Tibial nerve (tissue), 4 donors: ENCODE data around the gene SH3RF2. TPM values are rescaled to one million over a fixed set of nuclear protein-coding genes. Genes with fewer than 3 reads are reported as not detected.

Source experiments
- DNase-seq, 2 donors: peaks; one replicate each; pipeline ENCODE4 v3.0.0-alpha.2; 2019; ENCODE audit warnings: low spot score in 2 of 2
- H3K27ac ChIP-seq, 4 donors: fragments of 200-600 bp; sonication (generic) in 3 of 4; one replicate each; pipeline ENCODE4 v1.5.1; 2017 to 2019; ENCODE audit warnings: mild to moderate bottlenecking in 1 of 4
- H3K27me3 ChIP-seq, 2 donors: fragments of 200-600 bp; sonication (generic) in 1 of 2; one replicate each; pipeline versions ENCODE4 v1.5.1 to v1.6.0; 2017 to 2019
- H3K36me3 ChIP-seq, 3 donors: fragments of 200-600 bp; sonication (generic); one replicate each; pipeline ENCODE4 v1.5.1; 2018 to 2019
- H3K4me1 ChIP-seq, 4 donors: fragments of 200-600 bp; sonication (generic) in 3 of 4; one replicate each; pipeline ENCODE4 v1.5.1; 2017 to 2019
- H3K4me3 ChIP-seq, 4 donors: fragments of 200-600 bp; sonication (generic) in 3 of 4; one replicate each; pipeline ENCODE4 v1.5.1; 2017 to 2019; ENCODE audit warnings: mild to moderate bottlenecking in 1 of 4, moderate library complexity in 1 of 4
- H3K9me3 ChIP-seq, 4 donors: fragments of 200-600 bp; sonication (generic) in 3 of 4; one replicate each; pipeline ENCODE4 v1.5.1; 2017 to 2019
- EP300 ChIP-seq, 2 donors: sonication (generic); formaldehyde crosslinking; IDR thresholded peaks; one replicate each; pipeline ENCODE4 v1.6.1; 2017; ENCODE audit warnings: antibody characterized with exemption in 2 of 2, mild to moderate bottlenecking in 1 of 2
- POLR2A ChIP-seq, 2 donors: fragments of 450-650 bp; IDR thresholded peaks; one replicate each; pipeline ENCODE4 v1.6.1; 2017; ENCODE audit warnings: antibody characterized with exemption in 2 of 2, mild to moderate bottlenecking in 2 of 2, moderate library complexity in 2 of 2
- WGBS, 2 donors: methylation state at CpG; one replicate each; pipeline ENCODE4 v1.1.5; 2018; 5-methylcytosine and 5-hydroxymethylcytosine counted together
- total RNA-seq, 4 donors: library from RNA; depleted of rRNA; stranded (reverse); fragments of >200 nt; gene quantifications; one replicate each; pipeline ENCODE4 v1.1.0, GENCODE V29; 2016
- TF ChIP-seq, protein P1 (sequence below), 5 experiments: fragments of 200-600 bp in 3 of 5; fragments of 450-650 bp in 2 of 5; sonication (generic) in 3 of 5; IDR thresholded peaks; one replicate each; pipeline ENCODE4 v1.5.1; 2016 to 2019; ENCODE audit warnings: antibody characterized with exemption in 5 of 5, mild to moderate bottlenecking in 3 of 5, moderate library complexity in 2 of 5

Gene SH3RF2
- total RNA-seq, 4 donors from 2014 or later = 1.0 to 5.1 (median 2.0) TPM

DNA sequence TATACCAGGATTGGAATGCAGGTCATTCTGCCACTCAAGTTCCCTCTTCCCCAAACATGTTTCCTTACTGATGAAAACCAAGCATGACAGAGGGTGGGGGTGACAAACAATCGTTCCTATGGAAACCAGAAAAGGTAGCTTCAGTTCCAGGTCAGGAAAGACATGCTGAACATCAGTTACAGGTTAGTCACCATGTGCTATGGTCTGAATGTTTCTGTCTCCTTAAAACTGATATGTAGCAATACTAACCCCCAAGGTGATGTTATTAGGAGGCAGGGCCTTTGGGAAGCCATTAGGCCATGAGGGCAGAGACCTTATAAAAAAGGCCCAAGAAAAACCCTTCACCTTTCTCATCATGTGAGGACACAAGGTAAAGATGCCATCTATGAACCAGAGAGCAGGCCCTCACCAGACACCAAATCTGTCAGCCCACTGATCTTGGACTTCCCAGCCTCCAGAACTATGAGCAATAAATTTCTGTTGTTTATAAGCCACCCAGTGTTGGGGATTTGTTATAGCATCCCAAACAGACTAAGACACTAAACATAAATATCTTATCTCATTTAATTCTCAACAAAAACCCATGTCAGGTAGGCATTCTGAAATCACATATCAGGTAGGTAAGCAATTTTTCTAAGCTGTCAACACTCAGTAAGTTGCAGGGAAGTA is 15.7 kb upstream of the SH3RF2 start:
- 76% methylated on average over 1 of the region's 1 CpG for WGBS, 2 donors

DNA sequence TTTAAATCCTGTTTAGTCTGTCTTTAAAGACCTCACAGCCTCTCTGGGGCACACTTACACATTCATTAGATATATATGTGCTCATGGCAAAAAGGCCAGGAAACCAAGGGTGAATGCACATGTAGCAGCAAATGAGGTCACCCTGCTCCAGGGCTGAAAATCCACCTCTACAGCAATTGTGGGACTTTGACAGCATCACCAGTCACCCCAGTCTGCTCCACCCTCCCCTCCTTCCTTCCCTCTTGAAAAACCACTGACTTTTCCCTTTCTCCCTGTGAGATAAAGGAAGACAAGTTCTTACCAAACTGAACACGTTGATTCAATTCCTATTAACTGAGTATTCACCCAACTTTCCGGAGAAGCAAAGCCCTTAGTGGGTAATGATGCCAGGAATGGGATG is 15.2 kb upstream of the SH3RF2 start:
- H3K4me1 ChIP-seq = peaks cover 0 to 6% (median 0%) of the 10 kb centered on the region in 4 donors
- H3K27ac ChIP-seq = no peak overlapping the region
- H3K36me3 ChIP-seq = no peaks in the 10 kb centered on the region
- H3K9me3 ChIP-seq = no peaks in the 10 kb centered on the region
- DNase-seq = no peak
- no peaks in the 10 kb centered on the region for H3K27me3 ChIP-seq
- WGBS, 2 donors = 74 to 76% methylated on average over 2 of the region's 2 CpGs
- TF ChIP-seq POLR2A (IDR thresholded peaks at IDR 0.05) (no peak), EP300 (IDR thresholded peaks at IDR 0.05) (no peak)
- TF ChIP-seq, protein P1, sequence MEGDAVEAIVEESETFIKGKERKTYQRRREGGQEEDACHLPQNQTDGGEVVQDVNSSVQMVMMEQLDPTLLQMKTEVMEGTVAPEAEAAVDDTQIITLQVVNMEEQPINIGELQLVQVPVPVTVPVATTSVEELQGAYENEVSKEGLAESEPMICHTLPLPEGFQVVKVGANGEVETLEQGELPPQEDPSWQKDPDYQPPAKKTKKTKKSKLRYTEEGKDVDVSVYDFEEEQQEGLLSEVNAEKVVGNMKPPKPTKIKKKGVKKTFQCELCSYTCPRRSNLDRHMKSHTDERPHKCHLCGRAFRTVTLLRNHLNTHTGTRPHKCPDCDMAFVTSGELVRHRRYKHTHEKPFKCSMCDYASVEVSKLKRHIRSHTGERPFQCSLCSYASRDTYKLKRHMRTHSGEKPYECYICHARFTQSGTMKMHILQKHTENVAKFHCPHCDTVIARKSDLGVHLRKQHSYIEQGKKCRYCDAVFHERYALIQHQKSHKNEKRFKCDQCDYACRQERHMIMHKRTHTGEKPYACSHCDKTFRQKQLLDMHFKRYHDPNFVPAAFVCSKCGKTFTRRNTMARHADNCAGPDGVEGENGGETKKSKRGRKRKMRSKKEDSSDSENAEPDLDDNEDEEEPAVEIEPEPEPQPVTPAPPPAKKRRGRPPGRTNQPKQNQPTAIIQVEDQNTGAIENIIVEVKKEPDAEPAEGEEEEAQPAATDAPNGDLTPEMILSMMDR (IDR thresholded peaks at IDR 0.05) = no peak
- H3K4me3 ChIP-seq = no peak overlapping the region

More for the DNA sequence above, 15.7 kb upstream of the SH3RF2 start:
- Histone ChIP-seq H3K9me3 (no peaks in the 10 kb centered on the region), H3K36me3 (no peaks in the 10 kb centered on the region), H3K4me3 (no peak overlapping the region), H3K27ac (no peak overlapping the region), H3K4me1 (peaks cover 0 to 6% (median 0%) of the 10 kb centered on the region in 4 donors), H3K27me3 (no peaks in the 10 kb centered on the region)
- no peak for DNase-seq
- TF ChIP-seq, protein P1 (IDR thresholded peaks at IDR 0.05) = no peak

DNA sequence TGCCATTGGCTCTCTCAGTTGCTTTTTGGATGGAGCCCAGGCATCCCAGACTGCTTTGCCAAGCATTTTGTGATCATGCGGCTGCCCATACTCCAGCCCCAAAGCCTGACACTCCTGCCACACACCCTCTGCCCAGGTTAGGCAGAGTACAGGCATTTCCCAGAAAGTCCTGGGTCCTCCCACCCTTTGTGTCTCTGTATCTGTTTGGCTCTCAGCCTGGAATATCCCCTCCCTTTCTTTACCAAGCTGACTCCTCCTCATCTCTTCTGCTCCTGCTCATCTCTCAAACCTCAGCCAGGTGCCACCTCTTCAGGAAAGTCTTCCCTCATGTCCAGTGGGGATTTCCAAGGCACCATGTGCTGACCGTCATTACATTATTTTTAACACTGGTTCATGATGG is 14.3 kb upstream of the SH3RF2 start:
- Histone ChIP-seq H3K4me3 (no peak overlapping the region), H3K4me1 (peaks cover 0 to 6% (median 0%) of the 10 kb centered on the region in 4 donors), H3K27ac (no peak overlapping the region), H3K9me3 (no peaks in the 10 kb centered on the region), H3K36me3 (no peaks in the 10 kb centered on the region), H3K27me3 (no peaks in the 10 kb centered on the region)
- TF ChIP-seq, protein P1 (IDR thresholded peaks at IDR 0.05) = no peak
- TF ChIP-seq POLR2A (IDR thresholded peaks at IDR 0.05) = no peak
- TF ChIP-seq EP300 (IDR thresholded peaks at IDR 0.05) = no peak
- WGBS, 2 donors = 84 to 90% methylated on average over 2 of the region's 2 CpGs
- no peak for DNase-seq

DNA sequence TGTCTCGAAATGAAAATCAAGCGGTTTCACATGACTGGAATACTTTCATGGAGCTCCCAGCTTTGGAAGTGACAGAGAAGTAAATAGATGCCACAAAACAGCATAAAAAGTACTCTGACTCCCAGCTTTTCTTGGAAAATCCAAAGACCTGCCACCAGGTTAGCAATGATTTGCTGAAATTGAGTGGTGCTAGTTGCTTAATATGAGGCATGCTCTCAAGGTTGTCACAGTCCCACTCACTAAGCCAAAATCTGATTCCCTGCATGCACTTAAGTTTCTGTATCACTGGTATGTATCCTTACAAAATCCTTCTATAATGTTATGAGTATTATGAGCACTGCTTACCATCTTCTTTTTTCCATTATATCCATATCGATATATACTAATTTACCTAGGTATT is 13.0 kb upstream of the SH3RF2 start:
- TF ChIP-seq, protein P1 (IDR thresholded peaks at IDR 0.05) = no peak
- TF ChIP-seq EP300 (IDR thresholded peaks at IDR 0.05) = no peak
- TF ChIP-seq POLR2A (IDR thresholded peaks at IDR 0.05) = no peak
- H3K4me1 ChIP-seq = peaks cover 0 to 6% (median 0%) of the 10 kb centered on the region in 4 donors
- no peaks in the 10 kb centered on the region for H3K27me3 ChIP-seq
- no peaks in the 10 kb centered on the region for H3K9me3 ChIP-seq
- H3K27ac ChIP-seq = no peak overlapping the region
- H3K36me3 ChIP-seq = no peaks in the 10 kb centered on the region
- WGBS, 2 donors = 90 to 94% methylated on average over 3 of the region's 3 CpGs
- DNase-seq = no peak
- H3K4me3 ChIP-seq = no peak overlapping the region

DNA sequence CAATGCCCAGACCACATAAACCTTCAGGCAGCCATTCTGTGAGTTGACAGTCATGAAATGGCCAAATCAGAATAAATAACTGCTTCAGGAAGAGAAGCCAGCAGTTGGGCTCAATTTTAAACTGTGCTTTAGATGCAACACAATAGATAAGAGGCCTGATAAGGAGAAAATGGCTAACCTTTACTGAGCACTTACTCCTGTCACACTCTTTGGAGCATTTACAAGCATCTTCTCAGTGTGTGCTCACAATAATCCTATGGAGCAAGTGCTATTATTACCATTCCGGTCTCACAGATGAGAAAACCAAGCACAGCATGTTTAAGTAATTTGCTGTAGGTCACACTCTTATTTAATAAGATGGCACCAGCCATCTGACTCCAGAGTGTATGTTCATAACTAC is 11.5 kb upstream of the SH3RF2 start:
- no peak for DNase-seq
- H3K27ac ChIP-seq = peak overlapping the region in 2 of 4 donors; percentile 3 to 28
- H3K36me3 ChIP-seq = no peaks in the 10 kb centered on the region
- no peaks in the 10 kb centered on the region for H3K27me3 ChIP-seq
- peaks cover 0 to 6% (median 0%) of the 10 kb centered on the region in 4 donors for H3K4me1 ChIP-seq
- WGBS, 2 donors = 38 to 78% methylated on average over 1 of the region's 1 CpG
- TF ChIP-seq, protein P1 (IDR thresholded peaks at IDR 0.05) = no peak
- TF ChIP-seq POLR2A (IDR thresholded peaks at IDR 0.05) (no peak), EP300 (IDR thresholded peaks at IDR 0.05) (no peak)
- no peaks in the 10 kb centered on the region for H3K9me3 ChIP-seq
- H3K4me3 ChIP-seq = no peak overlapping the region
